Measurements from ENCODE around the gene SKAP1.

- TF ChIP-seq CTCF (conservative IDR thresholded peaks at IDR 0.05 in 1 of 2, IDR thresholded peaks at IDR 0.05 in 1 of 2; ENCODE audit: low read depth in 1 of 2, low read length in 2 of 2) (no peak), EZH2 (IDR thresholded peaks at IDR 0.05; ENCODE audit: low read length, missing control alignments) (no peak)
Observed at GRCh38 chr17:48270899-48271298, 159.1 kb downstream of the SKAP1 start.
